ENCODE measurements around the gene PCBP3.
"Not testable (repeated sequence)": the region's sequence is repeated elsewhere in the genome, so short reads cannot be mapped to it uniquely, and the experiment has no call there.

PCBP3 gene

DNA sequence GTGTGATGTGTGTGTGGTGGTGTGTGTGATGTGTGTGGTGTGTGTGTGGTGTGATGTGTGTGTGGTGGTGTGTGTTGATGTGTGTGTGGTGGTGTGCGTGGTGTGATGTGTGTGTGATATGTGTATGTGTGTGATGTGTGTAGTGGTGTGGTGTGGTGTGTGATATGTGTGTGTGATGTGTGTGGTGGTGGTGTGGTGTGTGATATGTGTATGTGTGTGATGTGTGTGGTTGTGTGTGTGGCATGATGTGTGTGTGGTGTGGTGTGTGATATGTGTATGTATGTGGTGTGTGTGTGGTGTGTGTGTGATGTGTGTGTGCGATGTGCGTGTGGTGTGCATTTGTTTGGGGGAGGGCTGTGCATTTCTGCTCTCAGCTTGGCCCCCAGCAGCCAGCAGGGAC lies 7.1 kb upstream of the PCBP3 start:
- no peak for DNase-seq

DNA sequence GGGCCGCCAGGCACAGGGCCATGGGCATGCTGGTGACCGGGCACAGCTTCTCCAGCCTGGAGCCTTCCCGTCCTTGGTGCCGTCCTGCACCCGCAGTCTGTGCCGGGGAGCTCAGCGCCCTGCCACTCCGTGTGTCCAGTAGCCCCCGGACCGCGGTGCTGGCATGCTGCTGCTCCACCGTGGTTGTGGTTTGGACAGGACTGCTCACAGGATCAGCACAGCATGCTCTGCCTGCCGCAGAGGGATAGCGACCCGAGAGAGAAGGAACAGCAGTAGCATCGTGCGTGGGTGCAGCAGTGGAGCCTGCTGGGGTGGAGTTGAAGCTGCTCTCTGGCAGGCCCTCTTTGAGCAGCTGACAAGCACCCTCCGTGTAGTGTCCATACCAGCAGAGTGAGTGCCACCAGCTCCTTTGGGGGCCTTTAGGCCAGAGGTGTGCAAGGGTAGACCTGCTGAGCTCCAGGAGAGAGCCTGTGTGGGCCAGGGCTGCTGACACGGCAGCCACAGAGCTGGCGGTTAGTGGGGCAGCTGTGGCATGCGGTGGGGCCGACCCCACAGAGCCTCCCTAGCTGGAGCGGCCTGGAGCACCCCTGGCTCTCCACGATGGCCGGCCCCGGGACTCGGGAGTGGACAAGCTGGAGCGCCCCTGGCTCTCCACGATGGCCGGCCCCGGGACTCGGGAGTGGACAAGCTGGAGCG lies 6.4 kb upstream of the PCBP3 start:
- DNase-seq, result no peak

DNA sequence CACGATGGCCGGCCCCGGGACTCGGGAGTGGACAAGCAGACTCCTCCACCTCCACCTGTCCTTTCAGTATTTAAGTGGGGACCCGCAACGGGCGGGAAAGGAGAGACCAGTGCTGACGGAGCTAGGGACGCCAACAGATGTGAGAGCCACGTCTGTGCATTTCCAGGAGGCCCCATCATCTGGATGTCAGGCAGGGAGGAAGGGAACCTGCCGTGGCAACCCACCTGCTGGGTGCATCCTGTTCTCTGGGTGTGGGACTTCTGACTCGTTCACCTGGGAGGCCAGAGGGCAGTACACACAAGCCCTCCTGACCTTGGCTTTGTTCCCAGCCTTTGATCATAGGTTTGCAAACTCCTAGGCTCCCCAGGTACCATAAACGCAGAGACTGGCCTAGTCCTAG lies 5.6 kb upstream of the PCBP3 start:
- no peak for DNase-seq

DNA sequence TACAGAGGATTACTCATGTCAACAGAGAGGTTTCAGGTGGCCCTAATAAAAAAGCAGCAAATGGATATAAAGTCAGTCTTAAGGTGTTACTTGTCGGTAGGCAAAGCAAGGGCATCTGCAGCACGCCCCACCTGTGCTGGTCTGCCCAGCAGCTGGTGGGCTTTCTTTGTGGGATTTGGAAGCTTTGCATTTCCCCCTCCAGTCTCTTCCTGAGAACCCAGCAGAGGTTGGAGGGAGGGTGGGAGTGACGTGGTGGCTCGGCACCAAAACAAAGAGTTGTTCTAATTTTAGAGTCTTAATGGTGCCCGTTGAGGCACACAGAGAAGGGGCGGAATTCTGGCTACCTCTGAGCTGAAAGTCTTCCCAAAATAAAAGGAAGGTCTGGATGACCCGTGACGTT lies 4.8 kb upstream of the PCBP3 start:
- no peak for DNase-seq

DNA sequence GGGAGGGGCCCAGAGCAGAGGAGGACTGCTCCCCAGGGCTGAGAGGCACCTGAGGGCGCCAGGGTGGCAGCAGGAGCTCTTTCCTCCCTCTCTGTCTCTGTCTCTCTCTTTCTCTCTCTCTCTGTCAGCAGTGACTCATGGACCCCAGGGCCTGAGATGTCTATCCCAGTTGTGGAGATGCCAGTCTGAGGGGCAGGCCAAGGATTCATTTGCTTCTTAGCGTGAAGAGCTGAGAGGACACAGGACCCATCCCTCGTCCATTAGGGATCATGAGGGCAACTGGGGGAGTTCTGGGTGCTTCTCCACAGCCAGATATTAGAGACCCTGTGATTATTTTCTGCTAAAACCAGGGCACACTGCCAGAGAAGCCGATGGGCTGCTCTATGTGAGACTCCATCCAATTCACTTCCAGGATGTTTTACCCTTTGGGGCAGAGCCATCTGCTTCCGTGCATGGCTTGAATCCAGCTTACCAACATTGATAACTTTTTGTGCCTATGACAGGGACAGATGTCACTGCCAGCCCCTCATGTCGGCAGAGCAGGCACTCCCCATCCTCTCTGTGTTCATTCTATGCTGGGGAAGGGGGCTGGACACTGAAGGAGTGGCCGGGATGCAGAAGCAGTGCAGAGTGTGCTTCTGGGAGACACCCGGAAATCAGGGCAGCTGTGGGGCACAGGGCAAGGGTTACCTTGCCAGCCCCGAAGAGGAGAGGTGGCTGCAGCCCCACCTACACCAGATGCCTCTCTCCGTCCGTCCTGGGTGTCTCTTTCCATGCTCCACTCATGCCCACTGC lies 4.1 kb upstream of the PCBP3 start:
- no peak for DNase-seq

DNA sequence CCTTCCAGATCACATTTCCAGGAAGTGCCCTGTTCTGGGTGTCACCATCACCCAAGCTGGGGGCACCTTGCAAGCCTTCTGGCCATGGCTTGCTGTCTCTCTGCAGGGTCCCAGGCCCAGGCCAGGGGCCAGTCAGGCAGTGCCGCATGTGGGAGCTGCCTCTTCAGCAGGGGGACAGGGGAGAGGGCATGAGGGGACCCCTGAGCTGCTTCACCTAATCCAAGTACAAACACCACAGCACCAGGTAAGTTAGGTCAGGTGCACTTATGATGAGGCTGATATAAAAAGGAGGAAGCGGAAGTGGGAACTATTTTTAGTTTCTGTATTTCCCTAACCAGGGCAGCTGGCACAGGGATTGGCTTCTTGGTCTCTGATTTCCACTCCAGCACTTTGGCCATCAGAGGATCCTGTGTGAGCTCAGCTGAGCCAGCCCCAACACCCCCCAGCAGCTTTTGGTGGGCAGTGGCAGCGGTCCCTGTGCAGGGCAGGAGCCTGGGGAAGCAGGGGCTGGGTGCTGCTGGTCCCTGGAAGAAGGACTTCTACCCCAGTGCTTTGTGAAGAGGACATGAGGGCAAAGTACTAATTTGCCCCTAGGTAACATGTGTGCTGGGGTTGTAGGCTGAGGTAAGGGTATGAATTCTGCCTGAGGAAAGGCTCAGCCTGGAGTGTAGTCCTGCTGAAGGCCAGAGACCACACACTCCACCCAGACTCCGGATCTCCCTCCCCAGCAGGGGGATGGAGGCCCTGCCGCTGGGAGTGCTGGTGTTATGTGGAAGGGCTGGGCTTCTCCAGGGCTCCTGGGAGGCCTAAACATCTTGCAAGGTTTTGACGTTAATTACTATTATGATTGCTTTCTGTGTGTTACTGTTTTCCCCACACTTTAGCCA lies 3.3 kb upstream of the PCBP3 start:
- DNase-seq, result no peak

DNA sequence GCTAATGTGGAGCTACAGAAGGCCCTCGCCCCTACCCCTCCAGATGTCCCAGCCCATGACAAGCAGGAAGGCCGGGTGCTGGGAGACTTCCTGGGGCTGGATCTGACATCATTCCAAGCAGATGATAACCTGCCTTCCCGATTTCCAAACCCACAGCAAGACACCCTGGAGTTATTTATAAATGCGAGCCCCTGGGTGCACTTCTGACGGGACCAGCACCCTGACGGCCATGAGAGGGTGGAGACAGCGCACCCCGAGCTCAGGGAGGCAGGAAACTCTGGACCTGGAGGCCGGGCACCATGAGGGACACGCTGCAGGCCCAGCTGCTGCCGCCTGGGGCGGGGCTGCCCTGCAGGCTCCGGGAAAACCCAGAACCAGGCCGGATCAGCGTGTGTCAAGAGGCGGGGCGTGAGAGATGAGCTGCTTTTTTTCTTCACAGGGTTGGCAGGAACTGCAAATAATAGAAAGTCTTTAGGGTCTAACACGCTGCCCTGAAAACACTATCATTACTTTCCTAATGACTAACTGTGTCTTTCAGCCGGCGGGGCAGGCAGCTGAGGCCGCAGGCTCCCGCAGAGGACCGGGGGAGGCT lies 2.5 kb upstream of the PCBP3 start:
- DNase-seq, result no peak

DNA sequence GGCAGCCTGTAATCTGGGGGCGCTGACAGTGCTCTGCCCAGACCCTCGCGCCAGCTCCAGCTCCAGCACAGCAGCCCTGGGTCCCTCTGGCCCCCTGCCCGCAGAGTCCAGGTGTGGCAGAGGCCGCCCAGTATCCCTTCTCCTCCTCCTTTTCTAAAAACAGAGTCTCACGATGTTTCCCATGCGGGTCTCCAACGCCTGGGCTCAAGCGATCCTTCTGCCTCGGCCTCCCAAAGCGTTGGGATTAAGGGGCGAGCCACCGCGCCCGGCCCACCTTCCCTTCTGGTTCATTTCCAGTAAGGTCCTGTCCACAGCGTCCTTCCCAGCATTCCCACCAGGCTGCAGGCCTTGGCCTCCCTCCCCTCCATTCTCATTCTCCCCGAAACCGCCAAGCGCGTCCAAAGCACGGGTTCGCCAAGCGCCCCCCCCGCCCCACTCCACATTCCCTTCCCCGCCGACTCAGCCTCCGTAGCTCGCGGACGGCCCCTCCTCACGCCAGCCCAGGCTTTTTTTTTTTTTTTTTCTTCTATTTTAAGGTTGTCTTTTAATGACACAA lies 2.0 kb upstream of the PCBP3 start:
- DNase-seq, result no peak

DNA sequence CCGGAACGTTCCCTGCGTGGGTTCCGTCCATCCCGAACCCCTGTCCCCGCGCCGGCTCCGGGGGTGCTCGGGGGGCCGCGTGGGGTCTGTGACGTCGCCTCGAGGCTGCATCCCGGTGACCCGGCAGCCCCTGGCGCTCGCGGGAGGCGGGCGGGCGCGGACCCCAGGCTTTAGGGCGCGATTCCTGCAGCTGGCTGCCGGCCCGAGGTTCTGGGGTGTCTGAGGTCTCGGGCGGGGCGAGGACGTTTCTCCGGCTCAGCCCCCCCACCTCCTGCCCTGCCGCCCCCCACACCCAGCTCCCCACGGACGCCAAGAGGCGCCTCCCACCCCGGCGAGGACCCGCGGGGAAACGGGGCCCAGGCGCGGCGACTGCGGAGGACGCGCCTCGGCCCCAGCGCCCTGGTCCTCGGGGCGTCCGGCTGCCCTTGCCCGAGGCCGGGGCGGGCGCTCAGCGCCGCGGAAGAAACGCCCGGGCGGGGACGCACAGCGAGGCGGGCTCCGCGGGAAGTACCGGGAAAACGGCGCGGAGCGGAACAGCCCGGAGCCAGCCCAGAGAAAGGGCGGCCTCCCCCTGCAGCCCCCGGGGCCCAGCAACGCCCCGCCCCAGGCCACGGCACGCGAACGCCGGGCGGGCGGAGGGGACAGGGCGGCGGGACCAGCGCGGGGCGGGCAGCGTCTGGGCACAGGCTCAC lies 1.3 kb upstream of the PCBP3 start:
- no peak for DNase-seq

DNA sequence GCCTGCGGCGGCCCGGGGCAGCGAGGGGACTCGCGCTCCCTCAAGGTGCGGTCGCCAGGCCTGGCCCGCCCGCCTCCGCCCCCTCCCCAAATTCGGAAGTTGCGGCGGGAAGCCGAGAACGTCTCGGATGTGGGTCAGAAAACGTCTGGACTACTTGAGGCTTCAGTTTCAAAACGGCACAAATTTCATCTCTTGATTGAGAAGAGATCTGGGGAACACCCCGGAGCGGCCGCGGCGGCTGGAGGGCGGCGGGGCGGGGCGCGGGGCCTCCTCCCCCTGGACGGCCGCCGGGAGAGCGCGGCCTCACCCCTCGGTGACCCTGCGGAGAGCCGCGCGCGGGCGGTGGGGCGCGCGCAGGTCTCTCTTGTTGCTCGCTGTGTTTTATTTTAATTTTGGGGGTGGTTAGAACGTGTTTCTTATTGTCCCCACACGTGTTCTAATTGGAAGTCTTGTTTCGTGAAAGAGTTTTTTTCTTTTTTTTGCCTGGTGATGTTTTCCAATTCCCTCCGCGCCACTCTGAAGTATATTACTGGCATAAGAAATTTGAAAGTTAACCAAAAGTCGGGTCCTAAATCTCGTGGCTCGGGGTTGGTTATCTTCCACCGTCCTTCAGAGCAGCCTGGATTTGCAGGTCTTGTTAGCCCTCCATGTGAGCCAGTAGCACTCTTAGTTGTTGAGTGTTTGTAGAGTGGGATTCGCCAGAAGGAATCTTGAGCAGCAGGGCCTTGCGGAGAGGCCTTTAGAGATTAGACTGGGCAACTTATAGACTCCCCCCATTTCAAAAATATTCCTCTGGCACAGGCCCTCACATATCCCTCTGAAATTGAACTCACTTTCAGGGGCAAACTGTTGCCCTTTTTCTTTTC lies 749 bp downstream of the PCBP3 start:
- DNase-seq, result no peak

DNA sequence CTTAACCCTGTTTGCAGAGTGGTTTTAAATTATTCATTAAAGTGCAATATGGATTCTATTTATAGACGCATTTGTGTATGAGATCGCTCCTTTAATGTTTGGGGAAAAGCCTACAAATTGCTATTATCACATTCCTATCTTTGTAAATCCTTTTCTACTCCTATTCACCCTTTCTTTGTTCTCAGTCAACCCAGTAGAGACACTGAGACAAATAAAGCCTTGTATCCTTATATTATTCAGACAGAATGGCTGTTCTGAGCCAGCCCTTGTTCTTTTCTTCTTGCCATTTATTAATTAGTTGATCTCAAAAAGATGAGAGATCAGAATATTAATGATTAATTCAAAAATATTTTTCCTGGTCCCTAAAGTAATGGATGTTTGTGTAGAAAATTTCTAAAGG lies 8.4 kb downstream of the PCBP3 start:
- DNase-seq, result no peak

DNA sequence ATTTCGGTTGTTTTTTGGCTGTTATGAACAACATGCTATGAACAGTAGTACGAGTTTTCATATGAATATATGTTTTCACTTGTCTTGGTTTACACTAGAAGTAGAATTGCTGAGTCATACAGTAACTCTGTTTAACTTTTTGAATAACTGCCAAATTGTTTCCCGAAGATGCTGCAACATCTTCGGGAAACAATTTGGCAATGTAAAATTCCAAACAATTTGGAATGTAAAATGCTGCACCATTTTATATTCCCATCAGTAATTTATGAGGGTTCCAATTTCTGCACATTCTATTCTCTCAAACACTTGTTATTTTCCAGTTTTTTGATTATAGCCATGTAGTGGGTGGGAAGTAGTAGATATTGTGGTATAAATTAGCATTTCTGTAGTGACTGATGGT lies 11.6 kb downstream of the PCBP3 start:
- DNase-seq, result no peak

DNA sequence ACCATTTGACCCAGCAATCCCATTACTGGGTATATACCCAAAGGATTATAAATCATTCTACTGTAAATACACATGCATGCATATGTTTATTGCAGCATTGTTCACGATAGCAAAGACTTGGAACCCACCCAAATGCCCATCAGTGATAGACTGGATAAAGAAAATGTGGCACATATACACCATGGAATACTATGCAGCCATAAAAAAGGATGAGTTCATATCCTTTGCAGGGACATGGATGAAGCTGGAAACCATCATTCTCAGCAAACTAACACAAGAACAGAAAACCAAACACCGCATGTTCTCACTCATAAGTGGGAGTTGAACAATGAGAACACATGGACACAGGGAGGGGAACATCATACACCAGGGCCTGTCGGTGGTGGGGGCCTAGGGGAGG lies 12.6 kb downstream of the PCBP3 start:
- not testable (repeated sequence) for DNase-seq

DNA sequence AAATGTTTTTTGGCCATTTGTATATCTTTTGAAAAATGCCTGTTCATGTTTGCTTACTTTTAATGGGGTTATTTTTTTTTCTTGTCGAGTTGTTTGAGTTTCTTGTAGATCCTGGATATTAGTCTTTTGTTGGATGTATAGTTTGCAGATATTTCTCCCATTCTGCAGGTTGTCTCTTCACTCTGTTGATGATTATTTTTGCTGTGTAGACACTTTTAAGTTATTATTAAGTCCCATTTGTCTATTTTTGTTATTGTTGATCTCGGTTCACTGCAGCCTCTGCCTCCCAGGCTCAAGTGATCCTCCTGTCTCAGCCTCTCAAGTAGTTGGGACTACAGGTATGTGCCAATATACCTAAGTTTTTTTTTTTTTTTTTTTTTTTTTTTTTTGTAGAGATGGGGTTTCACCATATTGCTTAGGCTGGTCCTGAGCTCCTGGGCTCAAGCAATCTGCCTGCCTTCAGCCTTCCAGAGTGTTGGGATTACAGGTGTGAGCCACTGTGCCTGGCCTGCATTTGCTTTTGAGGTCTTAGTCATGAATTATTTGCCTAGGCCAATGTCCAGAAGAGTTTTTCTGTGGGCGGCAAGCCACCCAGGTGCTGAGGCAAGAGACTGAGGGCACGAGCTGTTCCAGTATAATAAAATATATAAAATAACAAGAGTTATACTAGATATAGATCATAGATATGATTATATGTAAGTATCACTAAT lies 18.5 kb downstream of the PCBP3 start:
- DNase-seq, result not testable (repeated sequence)

DNA sequence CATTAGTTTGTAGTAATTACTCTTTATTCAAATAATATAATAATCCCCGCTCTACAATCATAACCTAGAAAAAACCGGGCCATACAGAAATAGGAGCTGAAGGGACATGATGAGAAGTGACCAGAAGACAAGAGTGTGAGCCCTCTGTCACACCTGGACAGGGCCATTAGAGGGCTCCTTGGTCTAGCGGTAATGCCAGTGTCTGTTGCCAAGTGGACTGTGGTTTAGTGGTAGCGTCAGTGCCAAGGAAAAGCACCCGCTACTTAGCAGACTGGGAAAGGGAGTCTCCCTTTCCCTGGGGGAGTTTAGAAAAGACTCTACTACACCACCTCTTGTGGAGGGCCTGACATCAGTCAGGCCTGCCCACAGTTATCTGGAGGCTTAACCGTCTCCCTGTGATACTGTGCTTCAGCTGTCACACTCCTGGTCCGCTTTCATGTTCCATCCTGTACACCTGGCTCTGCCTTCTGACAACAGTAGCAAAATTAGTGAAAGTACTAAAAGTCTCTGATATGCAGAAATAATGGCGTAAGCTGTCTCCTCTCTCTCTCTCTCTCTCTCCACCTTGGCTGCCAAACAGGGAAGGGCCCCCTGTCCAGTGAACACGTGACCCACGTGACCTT lies 19.2 kb downstream of the PCBP3 start:
- DNase-seq, result not testable (repeated sequence)

DNA sequence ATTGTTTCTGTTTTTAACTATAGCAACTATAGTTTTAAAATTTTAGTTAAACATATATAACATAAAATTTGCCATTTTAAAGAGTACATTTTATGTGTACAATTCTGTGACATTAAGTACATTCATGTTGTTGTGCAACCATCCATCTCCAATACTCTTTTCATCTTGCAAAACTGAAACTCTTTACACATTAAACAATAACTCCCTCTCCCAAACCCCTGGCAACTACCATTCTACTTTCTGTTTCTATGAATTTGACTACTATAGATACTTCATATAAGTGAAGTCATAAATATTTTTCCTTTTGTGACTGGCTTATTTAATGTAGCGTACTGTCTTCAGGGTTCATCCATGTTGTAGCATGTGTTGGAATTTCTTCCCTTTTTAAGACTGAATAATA lies 25.9 kb downstream of the PCBP3 start:
- DNase-seq, result no peak

DNA sequence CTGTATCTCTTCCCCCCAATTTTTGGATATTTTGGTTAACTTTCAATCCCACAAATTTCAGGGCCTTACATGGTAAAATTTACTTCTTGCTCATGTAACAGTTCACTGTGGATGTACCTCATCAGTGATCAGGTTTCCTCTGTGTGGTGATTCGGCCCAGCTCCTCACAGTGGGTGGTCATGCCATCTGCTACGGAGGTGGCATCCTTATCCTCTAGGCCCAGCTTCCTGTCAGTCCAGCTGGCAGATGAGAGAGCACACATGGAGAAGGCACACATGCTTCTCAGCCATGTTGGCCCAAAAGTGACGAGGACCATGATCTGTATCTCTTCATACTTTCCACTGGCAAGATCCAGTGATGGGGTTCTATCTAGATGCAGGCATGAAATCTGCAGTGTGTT lies 27.2 kb downstream of the PCBP3 start:
- no peak for DNase-seq

DNA sequence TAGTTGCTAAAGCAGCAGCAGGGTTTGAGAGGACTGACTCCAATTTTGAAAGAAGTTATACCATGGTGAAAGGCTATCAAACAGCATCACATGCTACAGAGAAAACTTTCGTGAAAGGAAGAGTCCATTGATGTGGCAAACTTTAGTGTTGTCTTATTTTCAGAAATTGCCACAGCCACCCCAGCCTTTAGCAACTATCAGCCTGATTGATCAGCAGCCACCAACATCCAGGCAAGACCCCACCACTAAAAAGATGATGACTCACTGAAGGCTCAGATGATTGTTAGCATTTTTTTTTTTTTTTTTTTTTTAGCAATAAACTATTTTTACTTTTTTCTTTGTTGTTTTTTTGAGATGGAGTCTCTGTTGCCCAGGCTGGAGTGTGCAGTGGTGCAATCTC lies 35.3 kb downstream of the PCBP3 start:
- DNase-seq, result not testable (repeated sequence)

DNA sequence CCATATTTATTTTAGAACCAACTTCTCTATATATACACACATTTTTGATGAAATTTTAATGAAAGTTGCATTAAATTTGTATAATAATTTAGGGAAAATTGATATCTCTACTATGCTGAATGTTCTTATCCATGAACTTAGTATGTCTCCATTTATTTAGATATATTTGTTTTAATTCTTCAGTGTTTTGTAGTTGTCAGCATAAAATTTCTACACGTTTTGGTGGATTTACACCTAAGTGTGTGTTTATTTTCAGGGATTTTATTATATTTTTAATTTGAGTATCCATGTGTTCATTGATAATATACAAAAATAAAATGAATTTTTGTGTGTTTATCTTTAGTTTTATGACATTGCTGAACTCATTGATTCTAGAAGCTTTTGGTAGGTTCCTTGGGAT lies 36.7 kb downstream of the PCBP3 start:
- DNase-seq, result no peak

DNA sequence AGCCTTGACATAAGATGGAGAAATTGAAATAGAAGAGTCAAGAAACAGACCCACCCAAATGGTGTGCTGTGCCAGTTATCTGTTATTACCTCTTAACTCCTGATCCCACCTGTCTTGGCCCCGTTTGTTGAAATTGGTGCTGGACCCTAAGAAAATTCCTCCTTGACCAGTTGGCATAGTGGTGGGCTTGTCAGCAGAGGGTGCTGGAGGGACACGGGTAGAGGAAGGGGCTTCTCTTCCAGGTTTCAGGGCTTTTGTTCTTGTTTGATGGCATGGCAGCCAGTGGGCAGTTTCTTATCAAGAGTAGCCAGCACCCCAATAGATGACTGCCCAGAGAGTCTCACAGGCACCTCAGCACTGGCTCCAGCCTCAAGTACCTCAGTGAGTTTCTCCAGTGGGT lies 51.6 kb downstream of the PCBP3 start:
- DNase-seq, result no peak
